ENCODE results near the gene PRR23E.

PRR23E gene

DNA sequence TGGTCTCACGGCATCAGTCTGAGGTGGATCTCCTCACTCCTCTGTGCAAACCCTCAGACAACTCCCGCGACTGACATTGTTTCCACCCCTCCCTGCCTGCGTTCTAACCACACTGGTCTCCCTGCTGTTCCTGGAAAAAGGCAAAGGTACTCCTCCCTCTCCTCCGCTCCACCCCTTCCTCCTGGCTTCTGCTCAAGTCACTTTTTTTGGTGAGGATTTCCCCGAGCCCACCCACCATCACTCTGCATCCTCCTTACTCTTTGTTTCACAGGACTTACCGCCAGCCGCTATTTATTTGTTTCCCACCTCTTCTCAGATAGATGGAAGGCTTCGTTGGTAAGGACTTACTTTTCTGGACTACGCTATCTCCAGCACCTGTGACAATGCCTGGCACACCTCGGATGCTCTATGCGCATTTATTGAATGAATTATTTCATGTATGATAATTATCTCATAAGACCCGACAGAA lies 25.6 kb downstream of the PRR23E start:
- H3K9me3 ChIP-seq, result no peaks in the 10 kb centered on the region
- TF ChIP-seq, protein P1, sequence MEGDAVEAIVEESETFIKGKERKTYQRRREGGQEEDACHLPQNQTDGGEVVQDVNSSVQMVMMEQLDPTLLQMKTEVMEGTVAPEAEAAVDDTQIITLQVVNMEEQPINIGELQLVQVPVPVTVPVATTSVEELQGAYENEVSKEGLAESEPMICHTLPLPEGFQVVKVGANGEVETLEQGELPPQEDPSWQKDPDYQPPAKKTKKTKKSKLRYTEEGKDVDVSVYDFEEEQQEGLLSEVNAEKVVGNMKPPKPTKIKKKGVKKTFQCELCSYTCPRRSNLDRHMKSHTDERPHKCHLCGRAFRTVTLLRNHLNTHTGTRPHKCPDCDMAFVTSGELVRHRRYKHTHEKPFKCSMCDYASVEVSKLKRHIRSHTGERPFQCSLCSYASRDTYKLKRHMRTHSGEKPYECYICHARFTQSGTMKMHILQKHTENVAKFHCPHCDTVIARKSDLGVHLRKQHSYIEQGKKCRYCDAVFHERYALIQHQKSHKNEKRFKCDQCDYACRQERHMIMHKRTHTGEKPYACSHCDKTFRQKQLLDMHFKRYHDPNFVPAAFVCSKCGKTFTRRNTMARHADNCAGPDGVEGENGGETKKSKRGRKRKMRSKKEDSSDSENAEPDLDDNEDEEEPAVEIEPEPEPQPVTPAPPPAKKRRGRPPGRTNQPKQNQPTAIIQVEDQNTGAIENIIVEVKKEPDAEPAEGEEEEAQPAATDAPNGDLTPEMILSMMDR (IDR thresholded peaks at IDR 0.05), result no peak
- H3K27ac ChIP-seq, result no peak overlapping the region
- H3K36me3 ChIP-seq, result no peaks in the 10 kb centered on the region
- H3K4me1 ChIP-seq (ENCODE audit: control insufficient read depth in 1 of 2, insufficient read depth in 1 of 2, low read depth in 1 of 2, low read length in 1 of 2), result peaks cover 1 to 19% of the 10 kb centered on the region in 2 experiments
- H3K4me3 ChIP-seq (ENCODE audit: low read depth in 1 of 2, low read length in 1 of 2), result no peak overlapping the region
- no peaks in the 10 kb centered on the region for H3K27me3 ChIP-seq

DNA sequence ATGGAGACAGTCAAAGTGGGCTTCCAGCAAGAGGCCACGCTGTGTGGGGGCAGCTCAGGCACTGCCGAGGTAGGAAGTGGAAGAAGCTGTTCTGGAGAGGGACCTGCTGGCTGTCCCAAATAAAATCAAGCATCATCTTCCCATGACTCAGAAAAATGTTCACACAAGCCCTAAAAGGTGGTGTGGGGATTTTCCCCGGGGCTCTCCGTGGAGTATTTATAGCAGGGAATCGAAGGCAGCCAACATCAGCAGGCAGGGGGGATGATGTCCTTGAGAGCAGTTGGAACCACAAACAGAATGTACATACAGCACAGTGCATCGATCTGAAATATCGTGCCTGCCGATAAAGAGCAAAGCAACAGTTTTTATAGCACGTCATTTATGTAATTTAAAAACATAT lies 27.6 kb downstream of the PRR23E start:
- TF ChIP-seq, protein P1 (IDR thresholded peaks at IDR 0.05), result no peak
- Histone ChIP-seq H3K27ac (no peak overlapping the region), H3K27me3 (no peaks in the 10 kb centered on the region), H3K36me3 (no peaks in the 10 kb centered on the region), H3K9me3 (no peaks in the 10 kb centered on the region), H3K4me3 (ENCODE audit: low read depth in 1 of 2, low read length in 1 of 2) (no peak overlapping the region), H3K4me1 (ENCODE audit: control insufficient read depth in 1 of 2, insufficient read depth in 1 of 2, low read depth in 1 of 2, low read length in 1 of 2) (peaks cover 11 to 16% of the 10 kb centered on the region in 2 experiments)

DNA sequence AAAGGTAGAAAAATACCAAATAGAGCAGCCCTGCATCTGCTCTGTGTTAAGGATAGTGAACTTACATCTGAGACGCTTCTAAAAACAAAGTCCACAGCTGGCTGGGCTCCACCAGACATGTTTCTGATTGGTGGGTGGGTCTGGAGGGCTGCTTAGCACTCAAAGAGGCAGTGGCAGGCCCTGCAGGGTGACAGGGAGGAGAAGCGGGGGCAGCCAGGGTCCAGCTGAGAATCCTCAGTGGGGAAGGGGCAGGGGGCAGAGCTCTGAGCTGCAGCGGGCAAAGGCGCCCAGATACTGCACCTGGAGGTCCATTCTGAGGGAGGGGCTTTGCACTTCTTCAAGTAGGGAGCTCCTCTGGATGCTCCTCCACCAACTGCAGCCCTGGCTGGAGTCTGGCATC lies 28.1 kb downstream of the PRR23E start:
- H3K36me3 ChIP-seq, result no peaks in the 10 kb centered on the region
- H3K9me3 ChIP-seq, result no peaks in the 10 kb centered on the region
- H3K27me3 ChIP-seq, result no peaks in the 10 kb centered on the region
- H3K4me1 ChIP-seq (ENCODE audit: control insufficient read depth in 1 of 2, insufficient read depth in 1 of 2, low read depth in 1 of 2, low read length in 1 of 2), result peaks cover 10 to 11% of the 10 kb centered on the region in 2 experiments
- H3K27ac ChIP-seq, result no peak overlapping the region
- no peak overlapping the region for H3K4me3 ChIP-seq (ENCODE audit: low read depth in 1 of 2, low read length in 1 of 2)
- TF ChIP-seq, protein P1 (IDR thresholded peaks at IDR 0.05), result no peak

DNA sequence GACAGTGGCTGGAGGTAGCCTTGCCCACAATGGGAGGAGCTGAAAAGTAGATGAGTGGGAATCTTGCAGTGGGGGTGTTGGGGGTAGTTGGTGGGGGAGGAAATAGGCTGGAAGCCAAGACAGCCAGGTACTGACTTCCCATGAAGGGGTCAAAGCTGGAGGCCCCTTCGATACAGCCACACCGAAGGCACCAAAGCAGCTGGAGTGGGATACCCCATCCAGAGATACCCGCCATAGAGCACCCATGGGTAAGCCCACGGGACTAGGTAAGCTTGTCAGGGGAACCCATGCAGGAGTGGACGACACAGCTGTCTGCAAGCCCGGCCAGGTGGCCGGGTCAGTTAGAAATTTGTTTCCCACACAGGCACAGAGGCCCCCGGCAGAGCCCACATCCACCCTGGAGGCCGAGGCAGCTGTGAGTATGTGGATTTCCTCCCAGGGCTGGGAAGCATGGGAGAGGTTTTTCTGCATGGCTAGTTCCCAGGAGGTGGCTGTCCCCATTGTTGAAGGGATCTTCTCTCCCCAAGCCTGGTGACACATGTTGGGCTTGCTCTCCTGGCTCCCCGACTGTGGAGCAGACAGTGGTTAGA lies 28.6 kb downstream of the PRR23E start:
- Histone ChIP-seq H3K27me3 (no peaks in the 10 kb centered on the region), H3K4me3 (ENCODE audit: low read depth in 1 of 2, low read length in 1 of 2) (no peak overlapping the region), H3K27ac (no peak overlapping the region), H3K4me1 (ENCODE audit: control insufficient read depth in 1 of 2, insufficient read depth in 1 of 2, low read depth in 1 of 2, low read length in 1 of 2) (peaks cover 5 to 11% of the 10 kb centered on the region in 2 experiments), H3K36me3 (no peaks in the 10 kb centered on the region), H3K9me3 (no peaks in the 10 kb centered on the region)
- TF ChIP-seq, protein P1 (IDR thresholded peaks at IDR 0.05), result no peak

DNA sequence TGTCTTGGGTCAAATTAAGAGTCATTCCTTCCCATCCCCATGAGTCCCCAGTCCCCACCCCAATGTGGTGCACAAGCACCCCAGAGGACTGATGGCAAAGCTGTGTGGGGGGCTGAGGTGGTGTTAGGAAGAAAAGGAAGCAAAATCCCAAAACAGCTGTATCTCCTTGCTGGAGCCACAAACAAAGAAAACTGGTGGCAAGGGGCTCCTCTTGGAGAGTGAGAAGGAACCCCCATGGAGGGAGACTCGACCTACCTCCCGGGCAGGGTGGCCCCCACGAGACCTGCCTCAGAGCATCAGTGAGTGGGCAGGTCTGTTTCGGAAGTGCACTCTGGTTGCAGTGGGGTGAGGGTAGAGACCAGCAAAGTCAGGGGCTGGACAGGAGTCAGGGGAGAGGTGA lies 29.2 kb downstream of the PRR23E start:
- Histone ChIP-seq H3K4me1 (ENCODE audit: control insufficient read depth in 1 of 2, insufficient read depth in 1 of 2, low read depth in 1 of 2, low read length in 1 of 2) (peaks cover 5 to 11% of the 10 kb centered on the region in 2 experiments), H3K4me3 (ENCODE audit: low read depth in 1 of 2, low read length in 1 of 2) (no peak overlapping the region), H3K27me3 (no peaks in the 10 kb centered on the region), H3K36me3 (no peaks in the 10 kb centered on the region), H3K9me3 (no peaks in the 10 kb centered on the region), H3K27ac (no peak overlapping the region)
- TF ChIP-seq, protein P1 (IDR thresholded peaks at IDR 0.05), result no peak

Data from neutrophil (primary cell).